Neural progenitor cell (in vitro differentiated cells): ENCODE measurements around the gene MRPS27.

Experiments used
- CTCF ChIP-seq: fragments of 200-600 bp; sonication (generic); IDR thresholded peaks from 2 replicates; pipeline ENCODE4 v1.5.1; 2017; ENCODE audit warnings: antibody characterized with exemption, mild to moderate bottlenecking
- EZH2 ChIP-seq: fragments of 200-600 bp; sonication (generic); IDR thresholded peaks from 2 replicates; pipeline ENCODE4 v1.6.1; 2017; ENCODE audit warnings: antibody characterized with exemption, mild to moderate bottlenecking, moderate library complexity

DNA sequence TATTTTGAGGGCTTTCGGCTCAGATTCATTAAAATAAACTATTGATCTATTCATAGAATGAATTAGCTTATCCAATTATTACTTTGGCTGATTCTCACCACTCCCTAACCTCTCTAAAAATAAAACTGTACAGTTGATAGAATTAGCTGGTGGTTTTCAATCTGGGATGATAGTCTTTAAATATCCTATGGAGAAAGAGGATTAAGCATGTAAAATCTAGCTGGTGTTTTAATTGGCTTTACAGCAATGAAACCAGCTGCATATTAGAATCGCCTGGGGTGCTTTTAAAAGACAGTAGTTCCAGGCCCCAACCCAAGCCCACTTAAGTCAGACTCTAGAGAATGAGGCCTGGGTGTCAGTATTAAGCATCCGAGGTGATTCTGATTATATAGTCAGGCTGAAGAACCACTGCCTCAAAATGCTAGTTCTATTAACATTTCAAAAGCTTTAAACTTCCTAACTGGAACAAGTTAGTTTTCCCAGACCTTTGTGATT is 117.7 kb downstream of the MRPS27 start:
- TF ChIP-seq CTCF (no peak), EZH2 (no peak)
